HepG2 (cell line): ENCODE data around the gene PCIF1. TPM values are rescaled to one million over a fixed set of nuclear protein-coding genes. Genes with fewer than 3 reads are reported as not detected.
A peak's percentile ranks its signal among the peaks of the same experiment; 100 is the strongest.

Experiments
- ARID4A ChIP-seq: sonication (generic); formaldehyde crosslinking; IDR thresholded peaks from 2 replicates; pipeline ENCODE4 v1.5.0; 2020; ENCODE audit warnings: mild to moderate bottlenecking, missing genetic modification reagents, borderline replicate concordance
- CC2D1A ChIP-seq: sonication (generic); formaldehyde crosslinking; IDR thresholded peaks from 2 replicates; pipeline ENCODE4 v1.8.1; 2023; ENCODE audit warnings: mild to moderate bottlenecking, missing genetic modification reagents
- FOSL2 ChIP-seq: sonication (generic); formaldehyde crosslinking; IDR thresholded peaks from 2 replicates; pipeline ENCODE4 v1.4.0; 2020; ENCODE audit warnings: missing genetic modification reagents
- HNF4A ChIP-seq: sonication (generic); formaldehyde crosslinking; IDR thresholded peaks from 2 replicates; pipeline ENCODE4 v1.4.0; 2020; ENCODE audit warnings: missing genetic modification reagents
- MAZ ChIP-seq, 2 experiments: sonication (generic) in 1 of 2; formaldehyde crosslinking in 1 of 2; IDR thresholded peaks; 2 replicates each; pipeline versions ENCODE4 v1.5.0 to v1.6.1; 2012 to 2020; ENCODE audit warnings: low read depth in 2 of 2, mild to moderate bottlenecking in 2 of 2, borderline replicate concordance in 1 of 2, improper control_type of control experiment in 1 of 2, low read length in 1 of 2, missing genetic modification reagents in 1 of 2, moderate library complexity in 1 of 2
- MBD4 ChIP-seq: IDR thresholded peaks from 2 replicates; pipeline ENCODE4 v1.6.1; 2012; ENCODE audit warnings: low read length, inconsistent platforms, borderline replicate concordance
- MZF1 ChIP-seq: sonication (generic); formaldehyde crosslinking; IDR thresholded peaks from 2 replicates; pipeline ENCODE4 v1.8.1; 2023; ENCODE audit warnings: mild to moderate bottlenecking, missing genetic modification reagents, borderline replicate concordance
- NFKBIZ ChIP-seq: IDR thresholded peaks from 2 replicates; pipeline ENCODE4 v1.6.1; 2018; ENCODE audit warnings: missing genetic modification reagents, missing compliant biosample characterization
- RELA ChIP-seq: sonication (generic); formaldehyde crosslinking; IDR thresholded peaks from 2 replicates; pipeline ENCODE4 v1.4.0; 2020; ENCODE audit warnings: missing genetic modification reagents
- SNAPC2 ChIP-seq: sonication (generic); formaldehyde crosslinking; IDR thresholded peaks from 2 replicates; pipeline ENCODE4 v1.8.1; 2022; ENCODE audit warnings: mild to moderate bottlenecking, missing genetic modification reagents
- TBL1XR1 ChIP-seq: fragments of 150-350 bp; IDR thresholded peaks from 2 replicates; pipeline ENCODE4 v1.6.1; 2014; ENCODE audit warnings: borderline replicate concordance, low read length; ENCODE audit not compliant: partially characterized antibody
- ZFP62 ChIP-seq: sonication (generic); formaldehyde crosslinking; IDR thresholded peaks from 2 replicates; pipeline ENCODE4 v1.4.0; 2020; ENCODE audit warnings: missing genetic modification reagents
- ZNF292 ChIP-seq: sonication (generic); formaldehyde crosslinking; IDR thresholded peaks from 2 replicates; pipeline ENCODE4 v1.8.1; 2022; ENCODE audit warnings: mild to moderate bottlenecking, low read depth, missing genetic modification reagents, borderline replicate concordance
- ZNF383 ChIP-seq: sonication (generic); formaldehyde crosslinking; IDR thresholded peaks from 2 replicates; pipeline ENCODE4 v1.4.0; 2020; ENCODE audit warnings: missing genetic modification reagents, mild to moderate bottlenecking, borderline replicate concordance
- ZSCAN29 ChIP-seq: sonication (generic); formaldehyde crosslinking; conservative IDR thresholded peaks from 2 replicates; pipeline ENCODE4 v1.4.0; 2020; ENCODE audit warnings: mild to moderate bottlenecking, missing genetic modification reagents
- polyA plus RNA-seq, 8 experiments: library from polyadenylated mRNA; depleted of rRNA in 3 of 8; stranded (reverse) in 7 of 8; unstranded in 1 of 8; fragments of >200 nt; fragmentation: Illumina TruSeq in 4 of 8; extraction: Trizol in 4 of 8; gene quantifications; 2 replicates each; pipeline versions ENCODE4 v1.2.1 to v1.2.3, GENCODE V29; 2011 to 2016; ENCODE audit warnings: low read depth in 4 of 8, missing spikeins in 1 of 8, mixed read lengths in 1 of 8; ENCODE audit not compliant: insufficient read depth in 1 of 8
- total RNA-seq, 5 experiments: library from RNA; depleted of rRNA; stranded (reverse); fragments of >200 nt; fragmentation: Illumina TruSeq; extraction: Trizol; gene quantifications; 2 replicates each; pipeline ENCODE4 v1.2.3, GENCODE V29; 2016; ENCODE audit warnings: low read depth in 1 of 5
- TF ChIP-seq, protein P1 (sequence below): sonication (generic); formaldehyde crosslinking; IDR thresholded peaks from 2 replicates; pipeline ENCODE4 v1.8.0; 2022; ENCODE audit warnings: mild to moderate bottlenecking, missing genetic modification reagents, moderate library complexity
- TF ChIP-seq, protein P2 (sequence below): IDR thresholded peaks from 2 replicates; pipeline ENCODE4 v1.6.1; 2016
- TF ChIP-seq, protein P3 (sequence below): sonication (generic); formaldehyde crosslinking; IDR thresholded peaks from 2 replicates; pipeline ENCODE4; 2020; ENCODE audit warnings: missing genetic modification reagents, mild to moderate bottlenecking, borderline replicate concordance

Gene PCIF1
- total and polyA plus RNA-seq, 2 of the 13 experiments (the other 11 are each of a cell fraction or from before 2014, with no cell fraction given): 20.9 to 24.4 TPM

GRCh38 chr20:45890985-45891983 is 43.2 kb upstream of the PCIF1 start, which contains the start of the genes CTSA and NEURL2 (continued):
- TF ChIP-seq, protein P1, sequence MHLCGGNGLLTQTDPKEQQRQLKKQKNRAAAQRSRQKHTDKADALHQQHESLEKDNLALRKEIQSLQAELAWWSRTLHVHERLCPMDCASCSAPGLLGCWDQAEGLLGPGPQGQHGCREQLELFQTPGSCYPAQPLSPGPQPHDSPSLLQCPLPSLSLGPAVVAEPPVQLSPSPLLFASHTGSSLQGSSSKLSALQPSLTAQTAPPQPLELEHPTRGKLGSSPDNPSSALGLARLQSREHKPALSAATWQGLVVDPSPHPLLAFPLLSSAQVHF (CRISPR knock-in tag): peak; percentile 98
- TF ChIP-seq RELA: peak; percentile 82; the same call in 1 of the 2 replicates
- peak; percentile 78 for TF ChIP-seq MZF1 (CRISPR knock-in tag)
- peak; percentile 100 for TF ChIP-seq ARID4A
- TF ChIP-seq ZNF292: peak; percentile 92; the same call in 1 of the 2 replicates
- TF ChIP-seq, protein P2, sequence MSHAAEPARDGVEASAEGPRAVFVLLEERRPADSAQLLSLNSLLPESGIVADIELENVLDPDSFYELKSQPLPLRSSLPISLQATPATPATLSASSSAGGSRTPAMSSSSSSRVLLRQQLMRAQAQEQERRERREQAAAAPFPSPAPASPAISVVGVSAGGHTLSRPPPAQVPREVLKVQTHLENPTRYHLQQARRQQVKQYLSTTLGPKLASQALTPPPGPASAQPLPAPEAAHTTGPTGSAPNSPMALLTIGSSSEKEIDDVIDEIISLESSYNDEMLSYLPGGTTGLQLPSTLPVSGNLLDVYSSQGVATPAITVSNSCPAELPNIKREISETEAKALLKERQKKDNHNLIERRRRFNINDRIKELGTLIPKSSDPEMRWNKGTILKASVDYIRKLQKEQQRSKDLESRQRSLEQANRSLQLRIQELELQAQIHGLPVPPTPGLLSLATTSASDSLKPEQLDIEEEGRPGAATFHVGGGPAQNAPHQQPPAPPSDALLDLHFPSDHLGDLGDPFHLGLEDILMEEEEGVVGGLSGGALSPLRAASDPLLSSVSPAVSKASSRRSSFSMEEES (CRISPR knock-in tag): peak; percentile 100
- TF ChIP-seq ZSCAN29: peak; percentile 98
- TF ChIP-seq MBD4: no peak
- peak; percentile 98 for TF ChIP-seq CC2D1A
- TF ChIP-seq ZNF383 (CRISPR knock-in tag): peak; percentile 98
- peak; percentile 80 for TF ChIP-seq MAZ (IDR thresholded peaks at IDR 0.05; ENCODE audit: borderline replicate concordance, low read depth, low read length)
- peak; percentile 100 for TF ChIP-seq MAZ (CRISPR knock-in tag; IDR thresholded peaks at IDR 0.05; ENCODE audit: low read depth)
- TF ChIP-seq TBL1XR1: peak; percentile 98
- TF ChIP-seq ZFP62 (CRISPR knock-in tag): no peak; the same call in 1 of the 2 replicates
- TF ChIP-seq NFKBIZ: peak; percentile 99
- TF ChIP-seq FOSL2 (CRISPR knock-in tag): peak; percentile 85
- TF ChIP-seq SNAPC2 (CRISPR knock-in tag): peak; percentile 95; the same call in 1 of the 2 replicates
- TF ChIP-seq, protein P3, sequence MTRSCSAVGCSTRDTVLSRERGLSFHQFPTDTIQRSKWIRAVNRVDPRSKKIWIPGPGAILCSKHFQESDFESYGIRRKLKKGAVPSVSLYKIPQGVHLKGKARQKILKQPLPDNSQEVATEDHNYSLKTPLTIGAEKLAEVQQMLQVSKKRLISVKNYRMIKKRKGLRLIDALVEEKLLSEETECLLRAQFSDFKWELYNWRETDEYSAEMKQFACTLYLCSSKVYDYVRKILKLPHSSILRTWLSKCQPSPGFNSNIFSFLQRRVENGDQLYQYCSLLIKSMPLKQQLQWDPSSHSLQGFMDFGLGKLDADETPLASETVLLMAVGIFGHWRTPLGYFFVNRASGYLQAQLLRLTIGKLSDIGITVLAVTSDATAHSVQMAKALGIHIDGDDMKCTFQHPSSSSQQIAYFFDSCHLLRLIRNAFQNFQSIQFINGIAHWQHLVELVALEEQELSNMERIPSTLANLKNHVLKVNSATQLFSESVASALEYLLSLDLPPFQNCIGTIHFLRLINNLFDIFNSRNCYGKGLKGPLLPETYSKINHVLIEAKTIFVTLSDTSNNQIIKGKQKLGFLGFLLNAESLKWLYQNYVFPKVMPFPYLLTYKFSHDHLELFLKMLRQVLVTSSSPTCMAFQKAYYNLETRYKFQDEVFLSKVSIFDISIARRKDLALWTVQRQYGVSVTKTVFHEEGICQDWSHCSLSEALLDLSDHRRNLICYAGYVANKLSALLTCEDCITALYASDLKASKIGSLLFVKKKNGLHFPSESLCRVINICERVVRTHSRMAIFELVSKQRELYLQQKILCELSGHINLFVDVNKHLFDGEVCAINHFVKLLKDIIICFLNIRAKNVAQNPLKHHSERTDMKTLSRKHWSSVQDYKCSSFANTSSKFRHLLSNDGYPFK (CRISPR knock-in tag): peak; percentile 95
- peak; percentile 100 for TF ChIP-seq HNF4A (CRISPR knock-in tag)
